ENCODE results near the gene EYS. TPM values are rescaled to one million over a fixed set of nuclear protein-coding genes. Genes with fewer than 3 reads are reported as not detected.

EYS gene
- total and polyA plus RNA-seq, 2 of the 13 experiments (the other 11 are each of a cell fraction or from before 2014, with no cell fraction given) = 0.04 to 0.07 TPM

GRCh38 chr6:63941747-63942470 is 1765.1 kb downstream of the EYS start (continued):
- TF ChIP-seq PRDM4 (CRISPR knock-in tag; IDR thresholded peaks at IDR 0.05; ENCODE audit: borderline replicate concordance) (no peak), CEBPG (CRISPR knock-in tag; IDR thresholded peaks at IDR 0.05) (peak; percentile 97), XRCC5 (optimal IDR thresholded peaks at IDR 0.05; ENCODE audit: low read length) (no peak), HNF1A (IDR thresholded peaks at IDR 0.05; ENCODE audit: low read depth) (no peak), HNF1A (CRISPR knock-in tag; IDR thresholded peaks at IDR 0.05; ENCODE audit: borderline replicate concordance) (no peak), ZNF790 (CRISPR knock-in tag; IDR thresholded peaks at IDR 0.05; ENCODE audit: borderline replicate concordance) (no peak), MLX (CRISPR knock-in tag; IDR thresholded peaks at IDR 0.05) (peak; percentile 43; the same call in 1 of the 2 replicates), GMEB2 (CRISPR knock-in tag; IDR thresholded peaks at IDR 0.05; ENCODE audit: low read depth) (no peak), HDAC6 (IDR thresholded peaks at IDR 0.05; ENCODE audit: low read depth, low read length) (no peak), BRD4 (CRISPR knock-in tag; IDR thresholded peaks at IDR 0.05) (no peak), SALL2 (CRISPR knock-in tag; IDR thresholded peaks at IDR 0.05) (no peak), ZNF891 (CRISPR knock-in tag; IDR thresholded peaks at IDR 0.05) (no peak), ZNF562 (CRISPR knock-in tag; IDR thresholded peaks at IDR 0.05; ENCODE audit: borderline replicate concordance) (no peak), ZNF335 (CRISPR knock-in tag; IDR thresholded peaks at IDR 0.05) (no peak), ZNF17 (CRISPR knock-in tag; IDR thresholded peaks at IDR 0.05) (no peak), THAP9 (CRISPR knock-in tag; IDR thresholded peaks at IDR 0.05; ENCODE audit: borderline replicate concordance) (no peak)

Measured in HepG2 (cell line).